ENCODE data around the gene ADIPOR2.

GRCh38 chr12:1779783-1780182 lies 88.9 kb downstream of the ADIPOR2 start:
- TF ChIP-seq POLR2A (IDR thresholded peaks at IDR 0.05; ENCODE audit: low read depth) (no peak), CTCF (IDR thresholded peaks at IDR 0.05) (no peak), POLR2AphosphoS5 (IDR thresholded peaks at IDR 0.05) (no peak), EP300 (IDR thresholded peaks at IDR 0.05) (no peak)

Data from esophagus muscularis mucosa (tissue), 4 donors.